GM21360 (cell line): ENCODE data around the gene WSCD2.

Source experiments
- ATAC-seq: cut with Tn5 transposase; IDR thresholded peaks from one replicate; pipeline ENCODE4 v1.9.1; 2021; ENCODE audit warnings: mild to moderate bottlenecking, moderate library complexity; ENCODE audit not compliant: unreplicated experiment

Gene WSCD2

DNA sequence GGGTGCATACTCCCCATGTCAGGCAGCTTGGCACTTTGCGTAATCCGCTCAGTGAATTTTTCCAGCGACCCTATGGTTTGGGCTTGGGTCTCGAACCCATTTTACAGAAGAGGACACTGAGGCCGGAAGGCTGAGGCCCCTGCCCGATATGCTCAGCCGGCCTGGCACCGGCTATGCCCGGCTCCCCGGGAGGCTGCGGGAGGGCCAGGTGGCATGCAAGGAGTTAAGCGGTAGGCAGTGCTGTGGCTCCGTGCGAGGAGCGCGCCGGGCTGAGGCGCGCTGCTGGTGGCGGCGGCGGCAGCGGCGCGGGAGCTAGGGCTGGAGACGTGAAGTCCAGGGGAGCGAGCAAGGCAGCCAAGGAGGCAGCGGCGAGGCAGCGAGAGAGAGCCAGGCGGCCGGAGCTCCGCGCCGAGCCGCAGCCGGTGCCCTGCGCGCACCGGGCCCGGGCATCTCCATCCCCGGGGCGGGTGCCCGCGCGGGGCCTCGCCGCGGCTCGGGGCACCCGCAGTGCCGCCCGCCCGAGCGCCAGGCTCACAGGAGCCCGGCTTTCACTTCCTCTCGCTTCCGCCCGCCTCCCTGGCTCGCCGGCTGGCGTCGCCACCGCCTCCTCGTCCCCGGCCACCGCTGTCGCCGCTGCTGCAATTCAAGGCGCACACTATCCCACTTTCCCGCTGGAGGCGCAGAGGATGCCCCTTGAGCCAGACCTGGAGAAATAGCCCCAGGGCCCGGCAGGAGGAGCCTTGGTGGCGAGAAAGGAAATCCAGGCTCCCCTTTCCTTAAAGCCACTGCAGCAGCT, at the start of gene WSCD2:
Gene WSCD2, plus strand, starts transcription at position 272 of the 796 bp plus-strand sequence. CDS start 66,545 bp downstream, outside the sequence.
- ATAC-seq, result no peak

DNA sequence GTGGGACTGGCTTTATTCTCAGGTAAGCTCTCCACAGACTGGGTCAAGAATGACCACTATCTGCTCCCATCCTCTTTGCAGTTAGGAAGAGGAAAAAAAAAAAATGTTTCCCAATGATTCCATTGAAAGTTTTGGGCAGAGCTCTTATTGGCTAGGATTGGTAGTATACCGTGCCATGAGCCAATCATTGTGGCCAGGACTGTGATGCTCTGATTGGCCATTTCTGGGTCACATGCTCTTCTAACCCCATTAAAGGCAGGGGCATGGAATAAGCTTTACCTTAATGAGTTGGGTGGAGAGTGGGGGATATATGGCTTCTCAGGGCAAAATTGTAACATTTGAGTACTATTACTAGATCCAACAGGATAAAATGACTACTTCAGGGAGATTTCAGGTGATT, 49.4 kb upstream of the WSCD2 start:
- no peak for ATAC-seq

DNA sequence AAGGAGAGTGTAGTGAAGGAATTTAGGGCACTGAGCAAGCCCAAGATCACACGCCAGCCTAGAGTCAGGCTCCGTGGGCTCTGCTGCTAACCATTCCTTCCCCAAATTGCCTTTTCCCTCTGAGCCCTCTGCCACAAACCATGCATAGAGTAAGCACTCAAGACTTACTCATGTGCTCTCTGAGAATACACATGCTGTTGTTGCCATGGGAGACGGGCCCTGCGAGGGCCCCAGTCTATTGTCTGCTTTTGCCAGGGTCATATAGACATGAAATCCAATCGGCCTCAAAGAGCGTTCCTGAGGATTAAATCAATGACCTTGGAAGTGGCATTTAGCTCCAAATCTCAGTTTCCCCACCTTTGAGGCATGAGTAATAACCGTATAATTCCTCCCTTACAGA, 48.7 kb upstream of the WSCD2 start:
- no peak for ATAC-seq

DNA sequence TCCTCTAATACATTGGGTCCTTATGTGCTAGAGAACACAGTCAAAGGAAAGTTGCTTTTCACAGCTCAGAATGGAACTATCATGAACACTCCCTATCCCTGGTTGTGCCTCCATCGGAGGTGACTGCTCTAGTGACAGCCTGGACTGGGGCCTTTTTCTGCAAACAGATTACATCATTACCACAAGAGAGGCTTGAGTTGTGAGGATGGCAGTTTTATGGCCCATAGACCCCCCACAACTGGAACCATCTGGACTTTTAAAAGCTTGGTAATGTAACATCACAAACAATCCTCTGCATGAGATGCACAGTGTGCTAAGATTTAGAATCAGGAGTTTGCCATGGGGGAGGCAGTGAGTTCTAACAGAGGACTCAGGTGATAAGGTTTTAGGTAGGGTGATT, 46.6 kb upstream of the WSCD2 start:
- no peak for ATAC-seq

DNA sequence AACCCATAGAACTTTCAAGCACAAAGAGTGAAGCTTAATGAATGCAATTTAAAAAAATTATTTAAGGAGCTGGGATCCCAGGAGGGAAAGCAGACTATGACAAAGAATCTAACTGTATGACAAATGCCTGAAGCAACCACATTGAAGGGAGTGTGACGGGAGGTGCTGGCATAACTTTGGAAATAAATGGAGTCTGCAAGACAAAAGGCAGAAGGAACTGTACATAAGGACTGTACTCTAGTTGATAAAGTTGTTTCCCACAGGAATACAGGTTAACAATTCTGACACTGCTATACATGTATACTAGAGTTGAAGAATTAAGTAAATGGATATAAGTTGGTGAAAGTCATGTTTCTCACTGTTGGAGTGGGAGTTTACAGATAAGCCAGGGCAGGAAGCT, 41.2 kb upstream of the WSCD2 start:
- no peak for ATAC-seq

DNA sequence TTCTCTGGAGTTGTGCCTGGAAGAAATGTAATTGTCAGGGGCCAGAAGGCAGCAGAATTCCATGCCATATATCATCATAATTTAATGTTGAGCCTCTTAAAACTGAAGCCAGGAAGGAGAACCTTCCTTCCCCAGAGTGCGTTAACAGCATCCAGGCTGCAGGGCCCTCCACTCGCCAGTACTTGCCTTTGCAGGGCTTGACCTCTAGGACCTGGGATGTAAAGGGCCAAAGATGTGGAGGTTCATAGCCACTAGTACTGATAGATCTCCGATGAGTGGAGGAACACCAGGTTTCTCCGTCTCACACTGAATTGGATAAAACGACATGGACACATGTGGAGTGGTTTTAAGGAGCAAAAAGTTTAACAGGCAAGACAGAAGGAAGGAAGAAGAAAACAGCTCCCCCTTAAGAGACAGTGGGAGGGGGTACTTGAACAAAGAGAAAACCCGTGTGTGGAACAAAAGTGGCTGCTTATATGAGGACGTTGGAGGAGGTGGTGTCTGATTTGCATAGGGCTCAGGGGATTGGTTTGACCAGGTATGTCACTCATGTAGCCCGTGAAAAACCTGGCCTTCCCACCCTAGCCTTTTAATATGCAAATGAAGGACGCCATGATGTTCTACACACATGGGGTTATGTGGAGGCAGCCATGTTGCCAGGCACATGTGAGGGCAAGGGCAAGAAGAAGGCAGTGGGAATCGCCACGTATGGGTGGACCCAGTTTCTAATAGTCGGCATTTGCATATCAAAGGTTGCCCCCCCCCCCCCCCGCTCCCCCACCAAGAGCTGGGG, 38.8 kb upstream of the WSCD2 start:
- ATAC-seq, result no peak

DNA sequence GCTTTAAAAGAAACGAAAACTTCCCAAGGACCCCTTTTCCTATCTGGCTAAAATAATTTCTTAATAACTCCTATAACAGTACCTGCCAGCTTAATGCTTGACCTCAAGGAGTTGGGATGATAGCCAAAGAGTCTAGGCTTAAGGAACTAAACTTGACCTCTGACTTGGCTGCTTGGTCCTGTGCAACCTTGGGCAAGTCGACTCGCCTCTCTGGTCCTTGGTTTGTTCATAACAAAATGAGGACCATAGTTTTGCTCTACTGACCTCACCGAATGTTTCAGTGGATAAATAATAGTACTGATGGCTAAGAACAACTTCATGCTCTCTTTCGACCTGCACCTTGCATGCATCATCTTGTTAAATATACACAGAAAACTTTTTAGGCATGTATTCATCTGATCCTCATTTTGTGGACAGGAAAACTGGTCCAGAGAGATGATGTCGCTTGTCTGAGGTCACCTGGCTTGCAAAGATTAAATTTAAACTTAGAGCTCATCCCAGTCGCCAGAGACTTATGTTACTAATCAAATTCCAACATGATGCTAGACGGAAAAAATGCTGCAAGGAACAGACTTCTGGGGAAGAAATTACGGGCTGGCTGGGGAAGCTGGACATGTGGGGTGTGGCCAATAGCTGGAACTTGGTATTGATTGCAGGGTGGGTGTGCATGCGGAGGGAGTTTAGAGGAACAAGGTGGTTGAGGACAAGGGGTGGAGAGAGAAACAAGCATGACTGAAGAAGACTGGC, 38.0 kb upstream of the WSCD2 start:
- ATAC-seq, result no peak

DNA sequence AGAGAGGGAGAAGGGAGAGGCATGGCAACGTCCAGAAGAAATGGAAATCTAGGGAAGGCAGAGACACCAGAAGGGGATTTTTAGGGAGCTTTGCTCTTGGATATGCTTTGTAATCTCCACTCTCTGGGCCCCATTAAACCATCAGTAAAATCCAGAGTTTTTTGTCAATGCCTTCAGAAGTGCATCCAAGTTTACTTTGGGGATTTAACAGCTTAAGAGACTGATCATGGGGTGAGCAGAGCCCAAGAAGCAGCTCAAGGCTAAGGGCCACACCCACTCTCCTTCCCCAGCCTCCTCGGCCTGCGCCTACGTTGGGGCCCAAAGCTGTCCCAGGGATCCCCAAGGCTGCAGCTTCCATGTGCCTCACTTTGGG, 37.4 kb upstream of the WSCD2 start:
- ATAC-seq, result no peak

DNA sequence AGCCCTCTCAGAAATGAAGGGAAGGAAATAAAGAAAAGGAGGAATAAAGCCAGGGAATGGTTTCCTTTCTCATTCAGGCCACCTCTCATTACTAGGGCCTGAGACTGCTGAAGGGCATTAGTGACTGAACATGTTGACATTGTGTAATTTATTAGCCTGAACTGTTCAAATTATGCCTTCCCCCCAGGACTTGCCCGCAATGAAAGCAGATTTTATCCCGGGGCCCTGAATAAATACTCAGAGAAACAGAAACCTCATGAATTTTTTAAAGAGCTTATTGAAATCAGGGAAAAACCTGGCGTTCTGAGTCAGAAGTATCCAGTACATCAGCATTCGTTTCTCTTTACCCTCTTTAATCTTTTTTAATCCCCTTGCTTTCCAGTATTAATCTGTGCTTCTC, 35.9 kb upstream of the WSCD2 start:
- no peak for ATAC-seq

DNA sequence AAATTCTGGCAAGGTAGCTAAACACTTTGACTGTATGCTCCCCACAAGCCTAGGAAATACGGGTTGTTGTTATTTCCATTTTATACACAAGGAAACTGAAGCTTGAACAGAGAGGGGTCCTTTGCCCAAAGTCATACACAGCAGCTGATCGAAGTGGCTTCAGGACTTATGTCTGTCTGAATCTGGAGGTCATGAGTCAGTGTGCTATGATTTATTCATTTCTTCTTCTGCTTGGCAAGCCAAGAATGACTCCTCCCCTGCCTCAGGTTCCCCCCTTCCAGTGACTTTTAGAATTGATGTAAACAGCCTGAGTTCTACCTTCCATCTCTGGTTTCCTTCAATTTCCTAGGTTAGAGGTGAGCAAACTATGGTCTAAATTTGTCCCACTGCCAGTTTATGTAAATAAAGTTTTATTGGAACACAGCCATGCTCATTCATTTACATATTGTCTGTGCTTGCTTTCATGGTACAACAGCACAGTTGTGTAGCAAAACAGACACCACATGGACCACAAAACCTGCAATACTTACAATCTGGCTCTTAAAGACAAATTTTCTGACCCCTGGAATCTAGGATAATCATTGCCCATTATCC, 34.9 kb upstream of the WSCD2 start:
- ATAC-seq, result no peak

DNA sequence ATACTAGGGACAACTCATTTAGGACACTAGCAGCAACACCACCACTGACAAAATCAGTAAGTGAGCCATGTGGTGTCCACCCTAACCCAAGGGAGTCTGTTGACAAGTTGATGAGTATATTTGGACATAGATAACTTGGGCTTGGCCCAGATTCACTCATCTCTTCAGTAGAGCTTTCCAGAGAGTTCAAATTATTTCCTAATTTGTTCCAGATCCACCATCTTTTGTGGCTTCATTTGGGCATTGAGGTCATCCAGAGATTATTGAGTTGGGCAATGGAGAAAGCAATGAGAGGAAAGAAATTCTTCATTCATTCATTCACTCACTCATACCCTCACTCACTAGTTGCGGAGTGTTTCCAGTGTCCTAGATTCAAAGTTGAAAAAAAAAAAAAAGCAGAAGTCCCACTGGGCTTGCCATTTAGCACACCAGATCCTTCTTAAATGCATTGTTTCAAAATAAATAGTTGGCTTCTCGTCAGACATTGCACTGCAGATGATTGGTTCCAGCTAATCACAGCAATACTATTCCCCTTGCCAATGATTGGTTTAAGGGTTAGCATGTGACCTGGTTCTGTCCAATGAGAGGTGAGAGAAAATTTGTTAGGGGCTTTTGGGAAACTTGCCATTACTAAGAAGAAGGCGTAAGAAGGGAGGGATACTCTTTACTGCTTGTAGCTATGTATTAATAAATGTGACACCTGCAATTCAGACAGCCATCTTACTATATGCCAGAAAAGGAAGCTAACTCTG, 31.8 kb upstream of the WSCD2 start:
- no peak for ATAC-seq

DNA sequence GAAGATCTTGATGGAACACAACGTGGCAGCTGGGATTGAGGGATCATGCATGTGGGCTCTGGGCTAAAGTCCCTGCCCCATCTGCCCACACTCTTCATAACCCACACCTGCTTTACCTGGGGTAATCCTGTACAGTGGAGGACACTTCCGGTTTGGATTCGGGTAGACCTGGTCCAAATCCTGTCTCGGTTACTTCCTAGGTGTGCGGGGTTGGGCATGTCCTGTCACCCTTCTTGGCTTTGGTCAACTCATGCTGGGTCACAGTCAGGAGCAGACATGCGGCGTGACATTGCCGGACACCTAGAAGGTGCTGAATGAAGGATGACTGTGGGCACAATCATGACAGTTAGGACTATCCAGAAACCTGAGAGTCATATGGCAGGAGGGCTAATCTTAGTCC, 30.7 kb upstream of the WSCD2 start:
- no peak for ATAC-seq

DNA sequence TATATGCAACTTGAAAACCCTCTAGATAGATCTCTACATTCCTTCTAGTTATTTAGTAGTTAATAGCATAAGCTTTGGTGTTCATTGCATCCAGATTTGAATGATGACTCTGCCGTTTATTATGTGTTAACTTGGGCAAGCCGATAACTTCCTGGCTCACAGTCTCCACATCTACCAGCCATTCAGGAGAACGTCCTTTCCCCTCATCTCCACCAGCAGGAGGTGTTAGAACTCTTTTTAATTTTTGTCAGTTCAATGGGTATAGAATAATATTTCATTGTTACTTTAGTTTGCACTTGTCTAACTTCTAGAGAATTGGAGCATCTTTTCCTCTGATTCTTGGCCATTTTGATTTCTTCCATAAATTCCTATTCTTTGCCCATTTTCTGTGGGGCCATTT, 30.0 kb upstream of the WSCD2 start:
- ATAC-seq, result no peak

DNA sequence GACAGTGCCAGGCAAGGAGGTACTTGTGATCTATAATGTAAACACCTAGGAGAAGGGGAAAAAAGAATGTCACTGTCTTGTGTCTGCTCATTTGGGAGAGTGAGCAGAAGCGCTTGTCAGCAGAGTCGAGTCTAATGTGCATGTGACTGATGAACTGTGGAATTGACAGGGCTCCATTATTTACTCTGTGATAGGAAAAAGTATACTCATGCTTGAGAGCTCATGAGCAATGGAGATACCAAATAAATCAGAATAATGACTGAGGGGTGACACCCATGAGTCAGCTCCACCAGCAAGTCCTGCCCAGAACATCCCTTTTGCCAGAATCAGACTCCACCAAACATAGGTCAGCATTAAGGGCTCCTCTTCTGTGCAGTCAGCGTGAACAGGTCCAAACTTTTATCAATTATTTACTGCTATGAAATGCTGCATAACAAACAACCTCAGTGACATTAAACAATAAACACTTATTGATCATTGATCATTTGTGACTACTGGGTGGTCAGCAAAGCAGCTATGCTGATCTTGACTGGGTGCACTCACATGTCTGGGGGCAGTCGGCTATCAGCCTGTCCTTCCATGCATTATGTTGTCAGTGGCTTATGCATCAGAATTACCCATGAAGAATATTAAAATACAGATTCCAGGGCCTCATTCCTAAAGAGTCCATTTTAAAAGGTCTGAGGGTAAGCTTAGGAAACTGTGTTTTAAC, 29.2 kb upstream of the WSCD2 start:
- no peak for ATAC-seq

DNA sequence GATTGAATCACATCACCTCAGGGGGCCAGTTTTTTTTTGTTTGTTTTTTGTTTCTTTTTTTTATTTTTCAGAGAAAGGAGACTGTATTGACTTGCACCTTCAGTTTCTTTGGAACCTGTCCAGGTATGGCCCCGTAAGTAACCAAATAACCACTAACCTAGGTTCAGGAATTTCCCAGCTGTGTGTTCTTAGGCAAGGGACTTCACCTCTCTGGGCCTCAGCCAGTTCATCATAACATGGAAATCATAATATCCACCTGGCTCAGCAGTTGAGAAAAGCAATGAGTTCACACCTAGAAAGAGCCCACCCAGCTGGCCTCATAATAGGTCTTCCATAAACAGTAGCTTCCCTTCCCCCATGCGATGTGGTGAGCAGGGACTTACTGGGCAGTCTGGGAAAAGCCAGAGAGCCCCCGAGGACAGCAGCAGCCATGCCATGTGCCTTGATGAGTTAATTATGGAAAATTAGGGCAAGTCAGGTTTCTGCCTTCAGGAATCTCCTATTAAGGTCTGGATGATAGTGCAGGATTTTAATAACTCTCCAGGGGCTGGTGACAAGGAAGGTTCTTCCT, 27.4 kb upstream of the WSCD2 start:
- ATAC-seq, result no peak

DNA sequence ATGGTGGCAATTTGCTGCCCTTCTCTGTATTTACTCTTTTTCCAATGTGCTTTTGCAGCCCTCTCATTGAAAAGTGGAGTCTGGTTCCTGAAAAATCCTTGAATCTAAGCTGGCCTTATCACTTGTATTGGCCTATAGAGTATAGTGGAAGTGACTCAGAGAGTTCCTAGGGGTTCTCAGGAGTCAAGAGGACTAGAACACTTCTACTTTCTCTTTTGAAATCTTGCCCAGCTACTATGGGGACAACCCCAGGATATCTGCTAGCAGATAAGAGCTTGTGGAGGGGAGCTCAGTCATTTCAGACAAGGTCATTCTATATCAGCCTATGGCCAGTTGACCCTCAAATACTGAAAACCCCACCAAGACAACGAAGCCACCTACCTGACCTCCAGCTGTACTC, 26.7 kb upstream of the WSCD2 start:
- no peak for ATAC-seq

DNA sequence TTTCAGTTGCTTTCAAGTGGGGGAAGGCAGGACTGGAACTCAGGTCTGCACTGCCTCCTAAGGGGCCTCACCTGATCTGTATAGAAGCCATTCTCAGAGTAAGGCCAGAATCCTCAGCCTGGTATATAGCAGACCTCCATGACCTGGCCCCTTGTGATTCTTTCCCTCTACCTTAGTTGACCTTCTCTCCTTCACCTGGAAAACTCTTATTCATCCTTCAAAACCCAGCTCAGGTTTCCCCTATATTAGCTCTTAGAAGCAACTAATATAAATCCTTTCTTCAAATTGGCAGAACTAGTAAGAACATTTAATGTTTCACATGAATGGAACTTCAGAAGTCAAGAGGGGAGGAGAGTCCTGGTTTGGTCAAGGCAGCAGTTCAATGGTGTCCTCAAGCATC, 26.0 kb upstream of the WSCD2 start:
- no peak for ATAC-seq

DNA sequence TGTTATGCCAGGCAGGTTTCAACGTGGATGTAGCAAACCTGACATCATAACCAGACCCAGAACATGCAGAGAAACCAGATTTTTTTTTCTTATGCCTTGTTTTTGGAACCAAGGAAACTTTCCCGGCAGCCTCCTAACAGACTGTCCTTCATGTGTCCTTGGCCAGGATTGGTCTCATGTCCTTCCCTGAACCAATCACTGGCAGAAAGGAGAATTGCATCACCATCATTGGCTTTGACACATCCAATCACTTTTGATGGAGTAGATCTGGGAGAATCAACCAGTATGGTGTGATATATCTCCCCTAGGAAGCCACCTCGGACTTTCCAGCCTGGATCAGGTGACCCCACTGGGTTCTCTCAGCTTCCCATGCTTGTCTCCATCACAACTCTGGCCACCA, 25.6 kb upstream of the WSCD2 start:
- ATAC-seq, result no peak

DNA sequence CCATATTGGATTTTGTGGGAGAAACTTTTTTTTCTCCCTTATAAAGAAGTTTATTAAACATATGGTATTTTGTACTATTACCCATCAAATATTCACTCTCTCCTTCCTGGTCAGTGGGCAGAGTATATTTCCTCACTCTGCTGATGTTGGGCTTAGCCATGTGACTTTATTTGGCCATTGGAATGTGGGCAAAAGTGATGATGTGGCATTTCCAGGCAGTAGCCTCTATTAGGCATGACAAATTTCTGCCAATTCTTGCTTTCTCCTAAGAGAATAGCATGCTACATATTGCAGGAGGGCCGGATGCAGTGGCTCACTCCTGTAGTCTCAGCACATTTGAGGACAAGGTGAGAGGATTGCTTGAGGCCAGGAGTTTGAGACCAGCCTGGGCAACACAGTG, 24.4 kb upstream of the WSCD2 start:
- ATAC-seq, result no peak

DNA sequence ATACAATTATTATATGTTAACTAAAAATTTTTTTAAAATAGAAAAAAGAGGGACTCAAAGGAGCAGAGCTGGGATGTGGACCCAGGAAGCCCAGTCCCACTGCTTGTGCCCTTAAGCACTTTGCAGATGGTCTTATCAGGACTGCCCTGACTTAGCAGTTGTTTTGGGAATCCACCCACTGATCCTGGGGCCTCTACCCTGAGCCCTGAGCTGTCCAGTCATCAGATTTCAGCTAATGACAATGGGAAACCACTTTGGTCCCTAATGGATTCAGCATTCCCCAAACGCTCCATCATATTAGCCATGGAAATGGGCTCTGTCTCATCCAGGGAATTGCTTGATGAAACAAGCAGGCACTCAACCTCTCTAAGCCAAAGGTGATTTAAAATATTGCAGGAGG, 22.5 kb upstream of the WSCD2 start:
- no peak for ATAC-seq
